ENCODE results near the gene HMG20B.

DNA sequence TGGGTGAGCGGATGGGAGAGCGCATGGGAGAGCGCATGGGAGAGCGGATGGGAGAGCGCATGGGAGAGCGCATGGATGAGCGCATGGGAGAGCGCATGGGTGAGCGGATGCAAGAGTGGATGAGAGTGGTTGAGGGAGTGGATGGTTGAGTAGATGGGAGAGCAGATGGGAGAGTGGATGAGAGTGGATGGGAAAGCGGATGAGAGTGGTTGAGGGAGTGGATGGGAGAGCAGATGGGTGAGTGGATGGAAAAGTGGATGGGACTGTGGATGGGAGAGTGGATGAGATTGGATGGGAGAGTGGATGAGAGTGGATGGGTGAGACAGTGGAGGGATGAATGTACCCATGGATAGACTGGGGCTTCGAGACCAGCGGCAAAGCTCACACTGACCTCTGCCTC, 42.4 kb upstream of the HMG20B start:
- no peak for TF ChIP-seq CTCF (IDR thresholded peaks at IDR 0.05; ENCODE audit: low read depth, low read length)
- TF ChIP-seq EZH2phosphoT487 (IDR thresholded peaks at IDR 0.05; ENCODE audit: low read depth) = no peak
